Measurements from ENCODE around the gene SMAD4.
A peak's percentile ranks its signal among the peaks of the same experiment; 100 is the strongest.
"Not testable (repeated sequence)": the region's sequence is repeated elsewhere in the genome, so short reads cannot be mapped to it uniquely, and the experiment has no call there.

Gene SMAD4

DNA sequence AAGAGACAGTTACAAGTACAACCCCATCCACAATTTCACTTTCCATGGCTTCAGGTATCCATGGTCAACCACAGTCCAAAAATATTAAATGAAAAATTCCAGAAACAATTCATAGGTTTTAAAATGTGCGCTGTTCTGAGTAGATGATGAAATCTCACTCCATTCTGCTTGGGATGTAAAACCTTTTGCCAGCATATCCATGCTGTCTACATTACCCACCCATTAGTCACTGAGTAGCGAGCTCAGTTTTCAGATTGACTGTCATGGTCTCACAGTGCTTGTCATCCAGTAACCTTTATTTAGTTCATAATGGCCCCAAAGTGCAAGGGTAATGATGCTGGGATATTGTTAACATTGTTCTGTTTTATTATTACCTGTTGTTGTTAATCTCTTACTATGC lies 40.5 kb downstream of the SMAD4 start:
- DNase-seq (ENCODE audit: low read depth), result no peak

DNA sequence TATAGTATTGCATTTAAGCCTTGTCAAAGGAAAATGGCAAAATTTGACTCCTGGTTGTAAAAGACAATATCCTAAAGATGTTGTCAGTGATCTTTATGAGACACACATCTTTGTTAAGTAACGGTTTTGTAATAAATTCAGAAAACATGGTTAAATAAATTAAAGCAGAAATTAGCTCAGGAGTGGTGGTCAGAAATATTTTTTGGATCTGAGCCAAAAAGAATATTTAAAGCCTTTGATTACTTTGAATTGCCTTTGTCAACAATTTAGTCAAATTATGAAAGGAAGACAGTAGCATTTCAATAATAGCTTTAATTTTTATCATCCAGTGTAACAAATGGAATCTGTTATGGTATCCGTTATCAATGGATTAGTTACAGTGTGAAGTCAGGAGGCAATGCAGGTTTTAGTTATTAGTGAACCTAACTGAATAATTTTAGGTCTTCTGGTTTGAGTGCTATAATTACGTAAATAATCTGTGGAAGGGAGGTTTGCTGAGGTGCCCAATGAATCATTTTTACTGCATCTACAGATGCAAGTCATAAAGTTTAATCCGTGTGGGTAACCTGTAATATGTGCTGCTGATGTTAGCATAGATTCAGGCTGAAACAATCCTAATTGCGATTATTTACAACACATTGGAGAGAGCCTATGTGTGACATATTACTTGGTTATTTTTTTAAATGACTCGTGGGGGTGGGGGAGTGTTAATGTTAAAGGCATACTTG lies 42.7 kb downstream of the SMAD4 start:
- DNase-seq (ENCODE audit: low read depth), result no peak

- DNase-seq (ENCODE audit: low read depth), result no peak
These were observed 44.6 kb downstream of the SMAD4 start for GRCh38 chr18:51074605-51075004.

- no peak for DNase-seq (ENCODE audit: low read depth)
These were observed 46.5 kb downstream of the SMAD4 start for GRCh38 chr18:51076503-51076902.

- no peak for DNase-seq (ENCODE audit: low read depth)
These were observed 47.2 kb downstream of the SMAD4 start for GRCh38 chr18:51077217-51077616.

DNA sequence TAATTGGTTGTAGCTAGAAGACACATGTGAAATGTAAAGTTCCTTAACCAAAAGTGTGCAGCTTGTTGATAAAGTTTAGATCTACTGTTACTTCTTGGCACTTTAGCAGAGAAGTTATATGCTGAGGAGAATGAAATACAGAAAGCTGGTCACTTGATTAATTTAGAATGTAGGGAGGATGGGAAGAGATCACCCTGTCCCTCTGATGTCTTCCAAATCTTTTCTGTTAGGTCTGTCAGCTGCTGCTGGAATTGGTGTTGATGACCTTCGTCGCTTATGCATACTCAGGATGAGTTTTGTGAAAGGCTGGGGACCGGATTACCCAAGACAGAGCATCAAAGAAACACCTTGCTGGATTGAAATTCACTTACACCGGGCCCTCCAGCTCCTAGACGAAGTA lies 48.0 kb downstream of the SMAD4 start:
- no peak for DNase-seq (ENCODE audit: low read depth)

GRCh38 chr18:51082571-51083267 lies 52.7 kb downstream of the SMAD4 start:
- no peak for DNase-seq (ENCODE audit: low read depth)

- no peak for DNase-seq (ENCODE audit: low read depth)
These were observed 53.4 kb downstream of the SMAD4 start for GRCh38 chr18:51083398-51083797.

- no peak for DNase-seq (ENCODE audit: low read depth)
These were observed 58.4 kb downstream of the SMAD4 start for GRCh38 chr18:51088410-51088809.

DNA sequence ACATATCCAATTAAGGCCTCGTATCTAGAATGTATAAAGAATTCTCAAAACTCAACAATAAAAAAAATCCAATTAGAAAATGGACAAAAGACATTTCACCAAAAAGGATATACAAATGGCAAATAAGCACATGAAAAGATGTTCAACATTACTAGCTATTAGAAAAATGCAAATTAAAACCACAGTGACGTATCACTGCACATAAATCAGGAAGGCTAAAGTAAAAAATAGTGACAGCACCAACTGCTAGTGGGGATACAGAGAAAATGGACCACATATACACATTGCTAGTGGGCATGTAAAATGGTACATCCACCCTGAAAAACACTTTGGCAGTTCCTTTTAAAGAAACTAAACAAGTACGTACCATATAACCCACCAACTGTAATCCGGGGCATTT lies 59.7 kb downstream of the SMAD4 start:
- no peak for DNase-seq (ENCODE audit: low read depth)

GRCh38 chr18:51091270-51091669 lies 61.3 kb downstream of the SMAD4 start:
- DNase-seq (ENCODE audit: low read depth), result no peak

- DNase-seq (ENCODE audit: low read depth), result no peak
These were observed 62.1 kb downstream of the SMAD4 start for GRCh38 chr18:51092117-51092516.

DNA sequence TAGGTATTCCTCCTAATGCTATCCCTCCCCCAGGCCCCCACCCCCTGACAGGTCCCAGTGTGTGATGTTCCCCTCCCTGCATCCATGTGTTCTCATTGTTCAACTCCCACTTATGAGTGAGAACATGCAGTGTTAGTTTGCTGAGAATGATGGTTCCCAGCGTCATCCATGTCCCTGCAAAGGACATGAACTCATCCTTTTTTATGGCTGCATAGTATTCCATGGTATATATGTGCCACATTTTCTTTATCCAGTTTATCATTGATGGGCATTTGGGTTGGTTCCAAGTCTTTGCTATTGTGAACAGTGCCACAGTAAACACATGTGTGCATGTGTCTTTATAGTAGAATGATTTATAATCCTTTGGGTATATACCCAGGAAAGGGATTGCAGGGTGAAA lies 63.0 kb downstream of the SMAD4 start:
- not testable (repeated sequence) for DNase-seq (ENCODE audit: low read depth)

DNA sequence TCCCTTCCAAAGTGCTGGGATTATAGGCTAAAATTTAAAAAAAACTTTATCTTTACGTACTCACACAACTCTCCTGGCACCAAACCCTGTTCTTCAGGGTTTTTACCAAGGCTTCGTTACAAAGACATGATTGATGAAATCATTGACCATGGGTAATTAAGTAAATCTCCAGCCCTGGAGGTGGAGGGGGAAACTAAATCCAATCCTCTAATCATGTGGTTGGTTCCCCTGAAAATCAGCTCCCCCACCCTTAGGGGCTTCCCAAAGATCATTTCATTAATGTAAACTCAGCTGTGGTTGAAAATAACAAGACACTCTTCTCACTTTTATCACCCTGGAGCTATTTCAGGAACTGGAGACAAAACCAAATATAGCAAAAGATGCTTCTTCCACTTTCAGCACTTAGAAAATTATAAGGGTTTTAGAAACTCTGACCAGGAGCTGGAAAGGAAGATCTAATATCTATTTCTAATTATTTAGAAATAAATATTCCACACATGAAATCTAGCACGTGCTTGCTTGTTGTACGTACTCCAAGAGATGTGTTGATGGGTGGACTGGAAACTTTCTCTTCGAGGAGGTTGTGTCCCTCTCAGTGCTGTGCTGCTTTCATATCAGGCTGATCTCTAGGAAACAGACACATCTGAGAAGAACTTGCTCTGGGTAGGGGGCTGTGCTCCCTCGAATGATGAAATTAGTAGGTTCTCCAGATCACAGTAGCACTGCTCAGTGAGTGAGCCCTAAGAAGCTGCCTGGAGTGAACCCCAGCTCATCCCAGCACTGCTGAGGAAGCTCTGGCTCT lies 67.2 kb downstream of the SMAD4 start:
- DNase-seq (ENCODE audit: low read depth), result no peak

DNA sequence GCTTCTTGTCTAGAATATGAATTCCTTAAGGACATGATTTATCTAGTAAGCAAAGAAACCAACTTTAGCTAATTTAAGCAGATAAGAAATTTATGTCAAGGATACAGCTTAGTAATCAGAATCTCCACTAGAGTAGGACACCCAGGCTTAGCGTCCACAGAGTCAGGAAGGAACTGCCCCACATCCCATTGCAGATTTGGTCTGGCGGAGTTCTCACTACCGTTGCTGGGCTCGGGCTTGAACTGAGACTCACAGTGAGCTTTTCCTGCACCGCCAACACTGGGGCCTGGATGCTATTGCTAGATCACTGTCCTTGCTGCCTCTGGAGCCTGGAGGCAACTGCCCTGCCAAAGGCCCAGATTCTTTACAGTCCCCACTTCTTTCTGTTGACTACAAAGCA lies 68.1 kb downstream of the SMAD4 start:
- DNase-seq (ENCODE audit: low read depth), result no peak

- no peak for DNase-seq (ENCODE audit: low read depth)
These were observed 68.5 kb downstream of the SMAD4 start for GRCh38 chr18:51098513-51098912.

DNA sequence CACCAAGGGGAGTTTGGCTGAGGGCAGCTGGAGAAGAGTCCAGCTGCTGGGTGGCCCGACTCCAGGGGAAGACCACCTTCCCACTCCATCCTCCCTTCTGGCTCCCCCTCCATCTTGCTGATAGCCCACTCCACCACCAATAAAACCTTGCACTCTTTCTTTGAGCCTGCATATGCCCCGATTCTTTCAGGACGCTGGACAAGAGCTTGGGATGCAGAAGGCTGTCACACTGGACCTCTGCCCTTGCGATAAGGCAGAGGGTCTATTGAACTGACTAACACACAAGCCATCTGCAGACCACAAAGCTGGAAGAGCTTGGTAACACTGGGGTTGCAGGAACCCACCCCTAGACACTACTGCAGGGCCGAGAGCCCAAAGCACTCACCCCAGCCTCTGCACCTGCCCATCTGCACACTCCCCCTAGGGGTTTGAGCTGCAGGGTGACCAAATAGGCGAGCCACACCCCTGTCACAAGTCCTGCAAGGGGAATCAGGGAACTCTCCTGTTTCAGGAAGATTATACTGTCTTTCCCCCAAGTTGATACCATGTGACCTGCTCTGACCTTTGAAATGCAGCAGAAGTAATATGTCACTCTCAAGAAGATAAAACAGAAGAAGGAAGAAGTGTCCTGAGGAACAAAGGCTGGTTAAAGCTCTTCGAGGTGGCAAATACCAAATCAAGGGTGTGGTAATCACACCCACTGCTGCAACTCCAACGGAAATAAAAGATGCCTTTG lies 70.5 kb downstream of the SMAD4 start:
- no peak for DNase-seq (ENCODE audit: low read depth)

DNA sequence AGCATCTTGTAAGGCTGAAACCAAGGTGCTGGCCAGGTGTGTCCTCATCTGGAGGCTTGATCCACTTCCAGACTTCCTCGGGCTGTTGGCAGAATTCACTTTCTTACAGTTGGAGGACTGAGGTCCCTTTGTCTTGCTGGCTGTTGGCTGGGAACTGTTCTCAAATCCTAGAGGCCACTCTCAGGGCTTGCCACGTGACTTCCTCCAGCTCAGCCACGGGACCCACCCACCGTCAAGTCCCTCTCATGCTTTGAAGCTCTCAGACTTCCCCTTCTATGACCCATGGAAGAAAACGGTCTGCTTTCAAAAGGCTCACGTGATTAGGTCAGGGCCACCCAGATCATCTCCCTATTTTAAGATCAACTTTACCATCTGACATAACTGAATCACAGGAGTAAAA lies 77.1 kb downstream of the SMAD4 start:
- no peak for DNase-seq (ENCODE audit: low read depth)

GRCh38 chr18:51107598-51108305 lies 77.7 kb downstream of the SMAD4 start:
- no peak for DNase-seq (ENCODE audit: low read depth)

DNA sequence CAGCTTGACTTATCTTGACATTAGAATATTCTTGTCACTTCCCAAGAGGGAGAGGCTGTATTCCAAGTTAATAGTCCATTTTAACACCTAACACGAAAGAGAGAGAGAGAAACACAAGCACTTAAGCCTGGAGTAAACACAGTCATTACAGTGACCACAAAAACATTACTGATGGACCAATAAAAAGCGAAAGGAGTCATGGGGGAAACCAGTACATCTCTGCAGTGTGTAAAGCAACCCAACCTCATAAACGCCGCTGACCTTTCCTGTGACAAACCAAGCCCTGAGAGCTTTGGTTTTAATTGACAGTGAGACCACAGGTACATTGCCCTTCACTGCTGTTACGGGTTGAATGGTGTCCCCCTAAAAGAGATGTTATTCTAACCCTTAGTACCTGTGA lies 78.3 kb downstream of the SMAD4 start:
- no peak for DNase-seq (ENCODE audit: low read depth)

DNA sequence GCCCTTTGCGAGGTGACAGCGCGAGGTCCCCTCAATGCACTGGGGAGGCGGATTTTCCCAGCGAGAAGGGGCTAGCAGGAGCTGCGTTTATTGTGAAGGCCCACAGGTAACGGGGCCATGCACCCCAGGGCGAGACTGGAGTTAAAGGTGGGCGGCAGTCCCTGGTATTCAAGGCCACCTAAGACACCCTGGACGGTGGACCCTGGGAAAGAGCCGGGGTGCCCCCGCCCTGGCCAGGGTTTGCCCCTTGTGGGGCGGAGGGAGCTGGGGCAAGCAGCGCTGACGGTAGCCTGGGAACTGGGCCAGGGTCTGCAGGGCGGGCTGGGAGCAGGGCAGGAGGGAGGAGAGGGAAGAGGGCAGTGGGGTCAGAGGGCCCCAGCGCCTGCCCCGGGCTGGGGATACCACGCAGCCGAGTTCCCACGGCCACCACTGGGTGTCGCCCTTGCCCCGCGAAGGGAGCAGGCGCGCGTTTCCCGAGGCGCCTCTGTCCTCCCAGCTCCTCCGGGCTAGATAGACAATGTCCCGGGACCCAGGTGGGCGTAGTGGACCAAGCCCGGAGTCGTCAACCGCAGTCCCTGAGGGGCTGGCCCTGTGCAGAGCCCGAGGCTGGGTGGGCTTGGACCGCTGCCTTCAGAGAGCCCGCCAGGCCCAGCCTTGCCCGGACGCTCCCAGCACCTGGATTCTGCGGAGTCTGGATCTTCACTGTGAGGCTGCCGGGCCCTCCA lies 80.2 kb downstream of the SMAD4 start:
- DNase-seq (ENCODE audit: low read depth), result peak; percentile 65
